Esophagus squamous epithelium (tissue), 5 donors: ENCODE measurements around the gene CROCC2. TPM values are rescaled to one million over a fixed set of nuclear protein-coding genes. Genes with fewer than 3 reads are reported as not detected.

Experiments used
- DNase-seq: peaks from one replicate; lab custom pipeline; 2025; lab: John Stamatoyannopoulos, UW
- H3K27ac ChIP-seq, 4 donors: fragments of 200-600 bp; sonication (generic); one replicate each; pipeline ENCODE4 v1.5.1; 2016 to 2019; ENCODE audit warnings: mild to moderate bottlenecking in 1 of 4
- H3K27me3 ChIP-seq, 4 donors: fragments of 200-600 bp; sonication (generic); 1 replicate in 3 of 4; 2 replicates in 1 of 4; pipeline versions ENCODE4 v1.5.1 to v1.6.0; 2017 to 2021; ENCODE audit warnings: antibody characterized with exemption in 1 of 4
- H3K36me3 ChIP-seq, 3 donors: fragments of 200-600 bp; sonication (generic); one replicate each; pipeline ENCODE4 v1.5.1; 2016 to 2019
- H3K4me1 ChIP-seq, 3 donors: fragments of 200-600 bp; sonication (generic); one replicate each; pipeline ENCODE4 v1.5.1; 2017 to 2019
- H3K4me3 ChIP-seq, 4 donors: fragments of 200-600 bp; sonication (generic); 1 replicate in 3 of 4; 2 replicates in 1 of 4; pipeline ENCODE4 v1.5.1; 2016 to 2019; ENCODE audit warnings: mild to moderate bottlenecking in 2 of 4, moderate library complexity in 1 of 4
- H3K9me3 ChIP-seq, 3 donors: fragments of 200-600 bp; sonication (generic); one replicate each; pipeline ENCODE4 v1.5.1; 2016 to 2019
- CTCF ChIP-seq, 6 experiments: fragments of 450-650 bp in 4 of 6; fragments of 200-600 bp in 2 of 6; sonication (generic) in 2 of 6; IDR thresholded peaks; one replicate each; pipeline ENCODE4 v1.5.1; 2016 to 2019; ENCODE audit warnings: antibody characterized with exemption in 6 of 6, mild to moderate bottlenecking in 4 of 6, moderate library complexity in 4 of 6
- POLR2A ChIP-seq, 4 donors: fragments of 450-650 bp; IDR thresholded peaks; one replicate each; pipeline ENCODE4 v1.6.1; 2017; ENCODE audit warnings: antibody characterized with exemption in 4 of 4, mild to moderate bottlenecking in 4 of 4, moderate library complexity in 3 of 4
- WGBS, 2 donors: methylation state at CpG; one replicate each; pipeline ENCODE4 v1.1.5; 2018; 5-methylcytosine and 5-hydroxymethylcytosine counted together
- intact Hi-C: fragments of 100-400 bp; cut with DNase I; formaldehyde crosslinking; loops from one replicate; pipeline ENCODE4 v1.15.0; 2022
- total RNA-seq, 4 donors: library from RNA; depleted of rRNA; stranded (reverse); fragments of >200 nt; gene quantifications; one replicate each; pipeline ENCODE4 v1.1.0, GENCODE V29; 2016
- donor health status: DM: yes; HTN: yes; CAD: no.

The CROCC2 gene
- total RNA-seq, 4 donors from 2014 or later: not detected

DNA sequence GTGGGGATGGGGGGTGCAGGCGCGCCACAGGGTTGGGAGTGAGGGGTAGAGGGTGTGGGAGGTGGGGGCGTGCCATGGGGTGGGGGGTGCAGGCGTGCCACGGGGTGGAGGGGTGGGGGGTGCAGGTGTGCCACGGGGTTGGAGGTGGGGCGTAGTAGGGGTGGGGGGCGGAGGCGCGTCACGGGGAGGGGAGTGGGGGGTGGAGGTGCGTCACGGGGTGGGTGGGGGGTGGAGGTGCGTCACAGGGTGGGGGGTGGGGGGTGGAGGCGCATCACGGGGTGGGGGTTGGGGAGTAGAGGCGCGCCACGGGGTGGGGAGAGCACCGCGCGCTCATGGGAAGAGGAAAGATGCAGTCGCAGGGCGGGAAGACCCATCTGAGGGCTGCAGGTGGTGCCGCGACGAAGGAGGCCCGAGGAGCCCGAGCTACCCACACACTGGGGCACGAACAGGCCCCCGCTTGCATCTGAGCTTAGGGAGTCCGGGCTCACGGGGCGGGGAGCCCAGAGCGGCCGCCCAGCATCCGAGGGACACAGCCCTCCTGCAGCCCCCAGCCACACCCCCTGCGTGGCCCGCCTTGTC lies 129.8 kb downstream of the CROCC2 start:
- H3K4me1 ChIP-seq: peaks cover 13 to 33% (median 14%) of the 10 kb centered on the region in 3 donors
- DNase-seq: no peak
- peak overlapping the region in 2 of 4 donors; percentile 9 to 38 for H3K27ac ChIP-seq
- intact Hi-C loops: no loop called here
- WGBS, 2 donors: 0% methylated on average over 2 to 6 of the region's 39 CpGs
- H3K27me3 ChIP-seq: peaks cover 0 to 6% (median 0%) of the 10 kb centered on the region in 4 donors
- TF ChIP-seq POLR2A (IDR thresholded peaks at IDR 0.05) (no peak), CTCF (IDR thresholded peaks at IDR 0.05) (no peak)
- peaks cover 0 to 68% (median 5%) of the 10 kb centered on the region in 3 donors for H3K36me3 ChIP-seq
- no peaks in the 10 kb centered on the region for H3K9me3 ChIP-seq
- peak overlapping the region; percentile 30 to 63 (median 47) for H3K4me3 ChIP-seq

DNA sequence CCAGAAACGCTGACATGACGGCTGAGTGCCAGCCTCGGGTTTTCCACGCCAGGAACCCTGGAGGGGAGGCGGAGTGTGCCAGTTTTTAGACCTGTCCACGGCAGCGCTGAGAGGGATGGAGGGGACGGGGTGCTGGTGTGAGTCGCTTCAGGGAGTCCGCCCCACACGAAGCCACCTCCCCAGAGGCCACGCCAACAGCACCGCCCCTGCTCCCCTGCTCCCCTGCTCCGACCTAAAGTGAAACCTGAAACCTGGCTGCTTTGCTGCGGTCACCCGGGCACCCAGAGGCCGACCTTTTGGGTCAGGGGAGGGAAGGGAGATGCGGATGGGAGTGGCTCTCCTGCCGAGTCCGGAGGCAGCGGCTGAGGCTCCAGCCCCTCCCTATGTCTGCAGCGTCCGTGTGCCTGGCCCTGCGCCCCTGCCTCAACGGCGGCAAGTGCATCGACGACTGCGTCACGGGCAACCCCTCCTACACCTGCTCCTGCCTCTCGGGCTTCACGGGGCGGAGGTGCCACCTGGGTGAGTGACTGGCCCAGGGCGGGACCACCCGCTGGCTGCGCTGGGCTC lies 130.3 kb downstream of the CROCC2 start:
- H3K27ac ChIP-seq: peak overlapping the region in 3 of 4 donors; percentile 9 to 38 (median 34)

DNA sequence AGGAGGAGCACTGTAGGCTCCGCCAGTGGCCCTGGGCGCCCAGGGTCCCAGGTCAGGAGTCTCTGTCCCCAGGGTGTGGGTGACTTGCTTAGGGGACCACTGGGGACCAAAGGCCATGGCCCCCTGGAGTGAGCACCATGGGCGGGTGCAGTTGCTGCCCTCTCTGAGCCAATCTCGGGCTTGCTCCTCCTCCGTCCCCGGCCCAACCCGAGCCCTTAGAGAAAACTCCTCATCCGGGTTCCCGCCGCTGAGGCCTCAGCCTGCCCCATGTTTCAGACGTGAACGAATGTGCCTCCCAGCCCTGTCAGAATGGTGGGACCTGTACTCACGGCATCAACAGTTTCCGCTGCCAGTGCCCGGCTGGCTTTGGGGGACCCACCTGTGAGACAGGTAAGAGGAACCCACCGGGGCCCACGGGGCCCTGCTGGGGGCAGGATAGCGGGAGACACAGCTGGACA lies 130.9 kb downstream of the CROCC2 start:
- intact Hi-C loops: no loop called here
- Histone ChIP-seq H3K27me3 (peaks cover 0 to 6% (median 0%) of the 10 kb centered on the region in 4 donors), H3K4me1 (peaks cover 13 to 44% (median 17%) of the 10 kb centered on the region in 3 donors), H3K36me3 (peaks cover 0 to 61% (median 5%) of the 10 kb centered on the region in 3 donors), H3K27ac (peak overlapping the region in 2 of 4 donors; percentile 34 to 38), H3K4me3 (peak overlapping the region; percentile 30 to 63 (median 47)), H3K9me3 (no peaks in the 10 kb centered on the region)
- TF ChIP-seq POLR2A (IDR thresholded peaks at IDR 0.05) (no peak), CTCF (IDR thresholded peaks at IDR 0.05) (no peak)
- no CpG with 5 or more reads among the region's 18 CpGs for WGBS, 2 donors
- DNase-seq: no peak

More for the DNA sequence above, 130.3 kb downstream of the CROCC2 start:
- H3K27me3 ChIP-seq: peaks cover 0 to 6% (median 0%) of the 10 kb centered on the region in 4 donors
- 18% methylated on average over 3 of the region's 36 CpGs; no CpG with 5 or more reads in 1 of the 2 donors for WGBS, 2 donors
- H3K36me3 ChIP-seq: peaks cover 0 to 66% (median 5%) of the 10 kb centered on the region in 3 donors
- intact Hi-C loops: no loop called here
- H3K4me3 ChIP-seq: peak overlapping the region; percentile 30 to 63 (median 47)
- H3K4me1 ChIP-seq: peaks cover 13 to 39% (median 16%) of the 10 kb centered on the region in 3 donors
- TF ChIP-seq POLR2A (IDR thresholded peaks at IDR 0.05): no peak
- H3K9me3 ChIP-seq: no peaks in the 10 kb centered on the region
- DNase-seq: no peak

DNA sequence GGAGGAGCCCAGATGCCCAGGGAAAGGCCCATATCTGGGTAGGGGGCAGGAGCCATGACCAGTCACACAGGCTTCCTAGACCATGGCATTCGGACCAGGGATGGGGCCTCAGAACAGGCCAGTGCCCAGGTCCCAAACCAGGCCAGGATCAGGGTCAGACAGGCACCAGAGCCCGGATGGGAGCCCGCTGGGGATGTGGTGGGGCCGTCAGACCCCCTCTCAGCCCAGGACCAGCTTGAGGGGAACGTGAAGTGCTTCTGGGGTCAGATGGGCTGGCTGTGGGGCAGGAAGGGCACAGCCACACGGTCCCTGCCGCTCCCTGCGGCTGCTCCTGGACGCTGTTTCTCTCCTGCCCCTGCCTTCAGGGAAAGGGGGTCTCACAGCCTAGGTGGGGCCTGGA lies 131.4 kb downstream of the CROCC2 start:
- no peak for DNase-seq
- Histone ChIP-seq H3K9me3 (no peaks in the 10 kb centered on the region), H3K36me3 (peaks cover 0 to 59% (median 5%) of the 10 kb centered on the region in 3 donors), H3K27me3 (peaks cover 0 to 6% (median 0%) of the 10 kb centered on the region in 4 donors), H3K27ac (no peak overlapping the region), H3K4me3 (peak overlapping the region in 2 of 4 donors; percentile 47 to 63), H3K4me1 (peaks cover 13 to 46% (median 17%) of the 10 kb centered on the region in 3 donors)
- intact Hi-C loops: no loop called here
- WGBS, 2 donors: 86 to 100% methylated on average over 1 to 5 of the region's 9 CpGs
- TF ChIP-seq CTCF (IDR thresholded peaks at IDR 0.05) (no peak), POLR2A (IDR thresholded peaks at IDR 0.05) (no peak)

DNA sequence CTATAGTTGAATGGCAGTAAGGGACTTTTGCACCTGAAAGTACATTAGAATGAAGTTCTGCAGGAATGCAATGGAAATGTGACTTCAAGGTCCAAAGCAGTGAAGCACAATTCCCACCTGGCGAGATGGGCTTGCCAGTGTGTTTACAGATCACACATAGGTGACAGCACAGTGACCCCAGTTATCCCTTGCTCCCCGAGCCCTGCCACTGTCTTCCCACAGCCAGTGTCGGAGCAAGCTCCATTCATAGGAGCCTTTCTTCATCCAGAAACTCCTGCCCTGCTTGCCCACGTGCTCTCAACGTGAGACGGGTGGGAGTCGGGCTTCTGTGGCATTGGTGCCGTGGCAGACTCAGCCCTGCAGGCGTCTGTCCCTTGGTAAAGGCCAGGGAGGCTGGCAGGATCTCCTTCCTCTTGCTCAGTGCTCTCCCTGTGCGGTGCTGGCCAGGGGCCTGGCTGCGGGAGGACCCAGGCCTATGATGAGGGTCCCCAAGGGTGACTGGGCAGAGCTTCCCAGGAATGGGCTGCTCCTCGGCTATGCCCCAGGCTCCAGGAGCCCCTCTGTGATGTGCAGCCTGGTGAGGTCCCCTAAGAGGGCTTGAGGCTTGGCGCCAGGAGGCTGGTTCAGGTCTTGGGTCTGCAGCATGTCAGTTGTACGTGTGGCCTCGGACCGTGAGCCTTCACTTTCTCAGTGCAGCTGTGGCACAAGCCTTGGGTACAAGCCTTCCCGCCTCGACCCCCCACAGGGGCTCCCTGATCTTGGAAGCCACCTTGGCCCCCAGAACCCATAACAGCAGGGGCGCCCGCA lies 132.4 kb downstream of the CROCC2 start:
- H3K9me3 ChIP-seq: no peaks in the 10 kb centered on the region
- 95 to 96% methylated on average over 5 to 6 of the region's 20 CpGs for WGBS, 2 donors
- H3K36me3 ChIP-seq: peaks cover 0 to 55% (median 5%) of the 10 kb centered on the region in 3 donors
- TF ChIP-seq CTCF (IDR thresholded peaks at IDR 0.05): no peak
- no peak for TF ChIP-seq POLR2A (IDR thresholded peaks at IDR 0.05)
- H3K27ac ChIP-seq: no peak overlapping the region
- peaks cover 0 to 6% (median 0%) of the 10 kb centered on the region in 4 donors for H3K27me3 ChIP-seq
- H3K4me1 ChIP-seq: peaks cover 13 to 46% (median 17%) of the 10 kb centered on the region in 3 donors
- no peak for DNase-seq
- no peak overlapping the region for H3K4me3 ChIP-seq
- intact Hi-C loops: no loop called here
